Measurements from ENCODE around the gene ALKBH5.

GRCh38 chr17:18166894-18167293 lies 16.7 kb upstream of the ALKBH5 start:
- TF ChIP-seq CTCF (IDR thresholded peaks at IDR 0.05; ENCODE audit: insufficient read depth, low read depth, low read length) (no peak), EZH2 (IDR thresholded peaks at IDR 0.05; ENCODE audit: insufficient read depth, low read length) (no peak)
